AG09319 (cell line): ENCODE results near the gene ST6GALNAC4.

Experiments used
- DNase-seq: peaks from one replicate; pipeline ENCODE4 v3.0.0-alpha.2; 2010; ENCODE audit warnings: low read depth; ENCODE audit errors: extremely low read depth
- CTCF ChIP-seq: IDR thresholded peaks from 2 replicates; pipeline ENCODE4 v1.5.1; 2011; ENCODE audit warnings: low read depth, mild to moderate bottlenecking, inconsistent platforms, low read length, moderate library complexity

Gene ST6GALNAC4

GRCh38 chr9:127953768-127954505 is 37.1 kb upstream of the ST6GALNAC4 start:
- TF ChIP-seq CTCF: no peak
- no peak for DNase-seq

DNA sequence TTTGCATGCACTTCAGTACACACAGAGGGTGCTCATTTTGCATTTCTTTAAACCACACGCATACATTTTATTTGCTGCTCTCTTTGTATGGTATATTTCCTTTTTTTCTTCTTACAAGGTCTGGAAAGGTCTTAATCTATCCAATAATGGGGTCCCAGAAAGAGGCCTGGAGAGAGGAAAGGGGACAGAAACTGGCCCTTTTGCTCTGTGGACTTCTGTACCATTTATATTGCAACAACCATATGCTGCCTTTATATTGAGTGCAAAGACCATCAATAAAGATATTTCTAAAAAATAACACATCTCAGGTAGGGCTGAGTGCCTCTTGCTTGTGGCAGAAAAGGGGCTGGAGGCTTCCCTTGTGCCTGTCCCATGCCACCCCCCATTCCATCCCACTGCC is 36.3 kb upstream of the ST6GALNAC4 start:
- no peak for TF ChIP-seq CTCF
- DNase-seq: no peak

DNA sequence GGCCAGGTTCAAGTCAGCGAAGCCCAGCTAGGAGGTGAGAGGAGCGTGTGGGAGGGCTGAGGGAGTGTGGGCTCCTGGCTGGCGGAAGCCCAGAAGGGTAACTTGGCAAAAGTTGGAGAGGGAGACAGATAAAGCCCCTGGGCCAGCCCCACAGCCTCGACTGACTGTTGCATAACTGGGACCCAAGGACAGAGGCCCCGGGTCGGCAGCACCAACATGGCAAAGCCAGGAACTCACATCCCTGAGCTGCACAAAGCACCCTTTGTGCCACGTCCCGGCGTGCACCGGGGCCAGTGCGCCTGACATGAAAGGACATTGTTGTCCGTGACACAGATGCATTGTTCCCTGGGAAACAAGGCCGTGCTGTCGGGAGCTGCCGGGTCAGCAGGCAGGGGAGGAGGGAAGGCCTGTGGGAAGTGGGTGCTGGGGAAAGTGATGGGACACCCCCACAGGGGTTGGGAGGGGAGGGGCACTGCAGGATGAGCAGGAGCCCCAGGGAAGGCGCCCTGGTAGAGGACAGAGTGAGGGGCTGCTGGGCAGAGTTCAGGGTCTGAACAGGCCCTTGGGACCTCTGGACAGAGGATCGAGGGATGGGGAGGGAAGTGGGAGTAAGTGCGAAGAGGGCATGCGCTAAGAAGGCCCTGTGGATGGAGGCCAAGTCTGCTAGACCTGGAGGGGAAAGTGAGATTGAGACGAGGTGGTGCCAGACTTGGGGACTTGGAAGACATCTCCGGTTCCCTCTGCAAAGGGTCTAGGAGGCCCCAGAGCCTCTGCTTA is 33.9 kb upstream of the ST6GALNAC4 start:
- TF ChIP-seq CTCF: no peak
- DNase-seq: no peak

- TF ChIP-seq CTCF: no peak
- no peak for DNase-seq
These were observed 33.1 kb upstream of the ST6GALNAC4 start for GRCh38 chr9:127949827-127950512.

- TF ChIP-seq CTCF: no peak
- no peak for DNase-seq
These were observed 31.2 kb upstream of the ST6GALNAC4 start for GRCh38 chr9:127947841-127948710.

- no peak for TF ChIP-seq CTCF
- no peak for DNase-seq
These were observed 29.9 kb upstream of the ST6GALNAC4 start for GRCh38 chr9:127946728-127947127.
